ENCODE data around the gene DBT. TPM values are rescaled to one million over a fixed set of nuclear protein-coding genes. Genes with fewer than 3 reads are reported as not detected.

DBT gene
- total RNA-seq, 1 experiment from 2014 or later, result 20.3 TPM

GRCh38 chr1:100249155-100249536 lies 488 bp downstream of the DBT start:
- DNase-seq, result no peak
- Histone ChIP-seq H2AFZ (ENCODE audit: low read length) (no peak overlapping the region), H3K79me1 (ENCODE audit: insufficient read depth, low read depth, low read length, poor library complexity, severe bottlenecking) (peaks cover 9% of the 10 kb centered on the region), H3K4me2 (ENCODE audit: insufficient read depth, insufficient read length, low read length) (peak overlapping the region; percentile 95), H3T11ph (ENCODE audit: low read length) (no peak overlapping the region), H2BK15ac (ENCODE audit: low read depth, low read length) (no peak overlapping the region), H4K91ac (ENCODE audit: insufficient read length, low read depth, low read length) (no peak overlapping the region), H3K56ac (ENCODE audit: insufficient read length, low read depth, low read length) (peak overlapping the region; percentile 82), H3K27ac (ENCODE audit: insufficient read length, low read depth, low read length) (peak overlapping the region; percentile 76), H2BK120ac (ENCODE audit: low read depth, low read length, poor library complexity, severe bottlenecking) (no peak overlapping the region), H3K23me2 (ENCODE audit: insufficient read length, low read depth, low read length, poor library complexity, severe bottlenecking) (peaks cover 9% of the 10 kb centered on the region), H3K9me3 (ENCODE audit: control insufficient read depth, low read depth, low read length) (no peaks in the 10 kb centered on the region), H3K23ac (ENCODE audit: insufficient read length, low read depth, low read length) (peak overlapping the region; percentile 1), H4K5ac (ENCODE audit: insufficient read length, low read depth, low read length) (peak overlapping the region; percentile 94), H3K4me1 (ENCODE audit: insufficient read depth, low read length) (no peaks in the 10 kb centered on the region; the same call in 1 of the 2 replicates), H4K20me1 (ENCODE audit: control insufficient read depth, insufficient read depth, insufficient read length) (no peaks in the 10 kb centered on the region), H2AK5ac (ENCODE audit: insufficient read length, low read length) (no peak overlapping the region), H3K27me3 (ENCODE audit: insufficient read depth, low read length) (no peaks in the 10 kb centered on the region), H2BK12ac (ENCODE audit: insufficient read length, low read depth, low read length) (peak overlapping the region; percentile 51), H3K4ac (ENCODE audit: low read depth, low read length) (peak overlapping the region; percentile 6; the same call in 1 of the 2 replicates), H3K14ac (ENCODE audit: insufficient read depth, low read length) (peak overlapping the region; percentile 98), H3K18ac (ENCODE audit: insufficient read length, low read depth, low read length) (peak overlapping the region; percentile 95), H3K9ac (ENCODE audit: extremely low read depth, insufficient read length, low read length) (peak overlapping the region; percentile 98), H2BK20ac (ENCODE audit: low read depth, low read length, poor library complexity, severe bottlenecking) (no peak overlapping the region), H3K79me2 (ENCODE audit: insufficient read depth, low read length) (peaks cover 5% of the 10 kb centered on the region; the same call in 1 of the 2 replicates), H4K8ac (replicated peaks; ENCODE audit: insufficient read length, low read depth, low read length) (peak overlapping the region; percentile 78), H2BK5ac (ENCODE audit: insufficient read length, low read length) (peak overlapping the region; percentile 92)
- no peak for TF ChIP-seq CTCF (conservative IDR thresholded peaks at IDR 0.05)
- no peak overlapping the region for H3K27ac Mint-ChIP-seq
- H3K27me3 Mint-ChIP-seq (ENCODE audit: low read depth), result no peaks in the 10 kb centered on the region
- no CpG with 5 or more reads among the region's 12 CpGs for WGBS (ENCODE audit: extremely low coverage, insufficient read length, low lambda C conversion rate)
- no peaks in the 10 kb centered on the region for H3K9me3 Mint-ChIP-seq
- peaks cover 4 to 7% of the 10 kb centered on the region in 2 experiments for H3K4me1 Mint-ChIP-seq
- no peak overlapping the region for H3K4me3 Mint-ChIP-seq
- peaks cover 0 to 6% (median 0%) of the 10 kb centered on the region in 3 experiments; a peak in 2 of 7 replicates for H3K36me3 Mint-ChIP-seq (ENCODE audit: insufficient read depth in 1 of 3, low read depth in 3 of 3)

Data from H9 (cell line).